H1 (cell line): ENCODE data around the gene DLEC1. TPM values are rescaled to one million over a fixed set of nuclear protein-coding genes. Genes with fewer than 3 reads are reported as not detected.

ENCODE experiments used
- CTCF ChIA-PET: fragments of 300-600 bp; sonication (Branson Sonifier 250); formaldehyde crosslinking; loops from one replicate; lab custom pipeline; 2021; ENCODE audit not compliant: partially characterized antibody; lab: Charles Lee
- POLR2A ChIA-PET: fragments of 300-600 bp; sonication (Branson Sonifier 250); formaldehyde crosslinking; loops from one replicate; lab custom pipeline; 2021; ENCODE audit warnings: inconsistent platforms; ENCODE audit not compliant: partially characterized antibody; lab: Charles Lee
- DNase-seq, 2 experiments: peaks; one replicate each; pipeline versions ENCODE4 v3.0.0 to v3.0.0-alpha.2; 2010 to 2022; ENCODE audit warnings: low spot score in 2 of 2, low read depth in 1 of 2, mixed read lengths in 1 of 2
- FAIRE-seq: peaks from 2 replicates; lab custom pipeline; 2011; peaks lifted over from hg19 to GRCh38; lab: Jason Lieb, UNC
- H2AFZ ChIP-seq: 2 replicates; pipeline ENCODE4 v1.8.1; 2012; ENCODE audit warnings: low read length, inconsistent platforms
- H2AK5ac ChIP-seq: 2 replicates; pipeline ENCODE4 v1.6.1; 2013; ENCODE audit warnings: low read depth, low read length
- H2BK120ac ChIP-seq: replicated peaks from 2 replicates; pipeline ENCODE3; 2013; ENCODE audit warnings: low read depth, low read length, inconsistent platforms
- H2BK12ac ChIP-seq: 2 replicates; pipeline ENCODE4 v1.6.1; 2013; ENCODE audit warnings: low read depth, low read length
- H2BK15ac ChIP-seq: 2 replicates; pipeline ENCODE4 v1.6.1; 2013; ENCODE audit warnings: low read length
- H2BK20ac ChIP-seq: 2 replicates; pipeline ENCODE4 v1.6.1; 2013; ENCODE audit warnings: low read length
- H2BK5ac ChIP-seq: 2 replicates; pipeline ENCODE4 v1.6.1; 2013; ENCODE audit warnings: low read depth, low read length
- H3K14ac ChIP-seq: 2 replicates; pipeline ENCODE4 v1.6.1; 2013; ENCODE audit warnings: inconsistent platforms; ENCODE audit not compliant: insufficient read length
- H3K18ac ChIP-seq: 2 replicates; pipeline ENCODE4 v1.6.1; 2013; ENCODE audit warnings: low read length; ENCODE audit errors: extremely low read depth
- H3K23ac ChIP-seq: 2 replicates; pipeline ENCODE4 v1.6.1; 2013; ENCODE audit warnings: inconsistent platforms; ENCODE audit not compliant: insufficient read length
- H3K23me2 ChIP-seq: 2 replicates; pipeline ENCODE4 v1.6.1; 2013; ENCODE audit warnings: low read depth, low read length
- H3K27ac ChIP-seq: 2 replicates; pipeline ENCODE4 v1.6.1; 2011; ENCODE audit warnings: low read depth, low read length, inconsistent platforms
- H3K27me3 ChIP-seq, 4 experiments: replicated peaks in 1 of 4; 1 replicate in 1 of 4; 2 replicates in 3 of 4; pipeline versions ENCODE4 v1.6.1 to v1.8.1; 2011 to 2013; ENCODE audit warnings: low read length in 3 of 4, mild to moderate bottlenecking in 3 of 4, inconsistent platforms in 2 of 4, mixed read lengths in 2 of 4, moderate library complexity in 1 of 4; ENCODE audit not compliant: control insufficient read depth in 3 of 4, insufficient read depth in 3 of 4; ENCODE audit errors: extremely low read depth in 1 of 4
- H3K36me3 ChIP-seq, 4 experiments: 2 replicates each; pipeline versions ENCODE4 v1.6.1 to v1.8.1; 2011 to 2013; ENCODE audit warnings: mild to moderate bottlenecking in 4 of 4, low read length in 3 of 4, moderate library complexity in 2 of 4, control low read depth in 1 of 4, inconsistent platforms in 1 of 4; ENCODE audit not compliant: insufficient read depth in 4 of 4, control insufficient read depth in 2 of 4
- H3K4ac ChIP-seq: replicated peaks from 2 replicates; pipeline ENCODE3; 2013; ENCODE audit warnings: low read length, low read depth, mixed read lengths, inconsistent platforms; ENCODE audit not compliant: insufficient read length
- H3K4me1 ChIP-seq, 4 experiments: replicated peaks in 1 of 4; 1 replicate in 1 of 4; 2 replicates in 3 of 4; pipeline versions ENCODE4 v1.6.1 to v1.8.1; 2011 to 2013; ENCODE audit warnings: low read length in 3 of 4, inconsistent platforms in 2 of 4, mixed read lengths in 1 of 4; ENCODE audit not compliant: insufficient read depth in 4 of 4, control insufficient read depth in 3 of 4
- H3K4me2 ChIP-seq, 2 experiments: 2 replicates each; pipeline versions ENCODE4 v1.6.1 to v1.8.1; 2011 to 2013; ENCODE audit warnings: low read depth in 2 of 2, low read length in 2 of 2, control low read depth in 1 of 2, inconsistent platforms in 1 of 2, mild to moderate bottlenecking in 1 of 2; ENCODE audit not compliant: insufficient read depth in 1 of 2
- H3K4me3 ChIP-seq, 4 experiments: fragments of 200-600, 300-600 bp in 1 of 4; sonication (generic), shearing (Covaris generic), sonication (Bioruptor Twin) in 1 of 4; 2 replicates each; pipeline versions ENCODE4 v1.5.1 to v1.8.1; 2011 to 2016; ENCODE audit warnings: low read length in 4 of 4, low read depth in 3 of 4, control low read depth in 2 of 4, inconsistent platforms in 2 of 4, mild to moderate bottlenecking in 2 of 4, mixed read lengths in 1 of 4, moderate library complexity in 1 of 4; ENCODE audit not compliant: insufficient read depth in 2 of 4; ENCODE audit errors: extremely low read depth in 1 of 4
- H3K56ac ChIP-seq: replicated peaks from 2 replicates; pipeline ENCODE3; 2013; ENCODE audit warnings: low read depth, mild to moderate bottlenecking, mixed read lengths, low read length, inconsistent platforms; ENCODE audit not compliant: insufficient read length
- H3K79me1 ChIP-seq: 2 replicates; pipeline ENCODE4 v1.6.1; 2013; ENCODE audit warnings: low read depth, low read length, control low read depth
- H3K79me2 ChIP-seq, 2 experiments: 2 replicates each; pipeline versions ENCODE4 v1.6.1 to v1.8.1; 2012 to 2013; ENCODE audit warnings: low read length in 2 of 2, mild to moderate bottlenecking in 2 of 2, inconsistent platforms in 1 of 2; ENCODE audit not compliant: insufficient read depth in 2 of 2, control insufficient read depth in 1 of 2
- H3K9ac ChIP-seq, 4 experiments: replicated peaks in 1 of 4; 1 replicate in 1 of 4; 2 replicates in 3 of 4; pipeline versions ENCODE4 v1.6.1 to v1.8.1; 2011 to 2013; ENCODE audit warnings: low read depth in 3 of 4, low read length in 3 of 4, control low read depth in 2 of 4, mild to moderate bottlenecking in 2 of 4, moderate library complexity in 2 of 4, inconsistent platforms in 1 of 4; ENCODE audit errors: extremely low read depth in 1 of 4
- H3K9me3 ChIP-seq, 2 experiments: 2 replicates each; pipeline versions ENCODE4 v1.6.1 to v1.8.1; 2012 to 2013; ENCODE audit warnings: mild to moderate bottlenecking in 2 of 2, moderate library complexity in 2 of 2, control low read depth in 1 of 2, inconsistent platforms in 1 of 2, low read depth in 1 of 2, low read length in 1 of 2, mixed read lengths in 1 of 2; ENCODE audit not compliant: insufficient read depth in 2 of 2
- H4K20me1 ChIP-seq, 2 experiments: replicated peaks in 1 of 2; 2 replicates each; pipeline versions ENCODE3 to v1.8.1; 2011 to 2013; ENCODE audit warnings: inconsistent platforms in 2 of 2, low read length in 2 of 2, mild to moderate bottlenecking in 1 of 2; ENCODE audit not compliant: insufficient read depth in 2 of 2, control insufficient read depth in 1 of 2
- H4K5ac ChIP-seq: 2 replicates; pipeline ENCODE4 v1.6.1; 2013; ENCODE audit warnings: low read length, low read depth, mixed read lengths, inconsistent platforms; ENCODE audit not compliant: insufficient read length
- H4K8ac ChIP-seq: 2 replicates; pipeline ENCODE4 v1.8.0; 2013; ENCODE audit warnings: mild to moderate bottlenecking, moderate library complexity, low read length, inconsistent platforms; ENCODE audit not compliant: insufficient read depth; ENCODE audit errors: extremely low read depth
- H4K91ac ChIP-seq: replicated peaks from 2 replicates; pipeline ENCODE3; 2013; ENCODE audit warnings: low read length, mixed read lengths, inconsistent platforms; ENCODE audit not compliant: insufficient read length
- ASH2L ChIP-seq: fragments of 200-600, 300-600 bp; sonication (generic); IDR thresholded peaks from one replicate; pipeline ENCODE4 v1.7.1; 2017; ENCODE audit warnings: low read length
- CEBPB ChIP-seq: IDR thresholded peaks from 2 replicates; pipeline ENCODE4 v1.6.1; 2012; ENCODE audit warnings: low read depth, low read length
- KDM4A ChIP-seq: IDR thresholded peaks from one replicate; pipeline ENCODE4 v1.7.1; 2012; ENCODE audit warnings: low read depth, mild to moderate bottlenecking, moderate library complexity, low read length, inconsistent platforms; ENCODE audit not compliant: severe bottlenecking
- WGBS, 2 experiments: shearing (Covaris generic) in 1 of 2; methylation state at CpG; one replicate each; pipeline versions ENCODE4 v1.1.6 to v1.1.7; 2013 to 2015; ENCODE audit warnings: low lambda C conversion rate in 2 of 2, mixed read lengths in 2 of 2, inconsistent platforms in 1 of 2, low coverage in 1 of 2, missing lambda C conversion rate in 1 of 2; ENCODE audit not compliant: insufficient replicate concordance in 2 of 2, insufficient coverage in 1 of 2, insufficient read length in 1 of 2; ENCODE audit errors: extremely low coverage in 1 of 2, missing lambda C conversion rate in 1 of 2; 5-methylcytosine and 5-hydroxymethylcytosine counted together
- polyA plus RNA-seq, 7 experiments: library from polyadenylated mRNA; depleted of rRNA in 3 of 7; stranded (reverse) in 5 of 7; unstranded in 2 of 7; fragments of >200 nt in 5 of 7; fragments of 200-250 nt in 2 of 7; gene quantifications; 1 replicate in 5 of 7; 2 replicates in 1 of 7; 4 replicates in 1 of 7; pipeline versions ENCODE4 v1.2.1 to v1.2.3, GENCODE V29; 2011 to 2013; ENCODE audit warnings: missing spikeins in 2 of 7, mixed read lengths in 2 of 7
- total RNA-seq: library from RNA; stranded (reverse); fragmentation: NEBNext Ultra II Directional; extraction: Animal tissue kit (Norgen Biotek cat#: 25700); gene quantifications from 2 replicates; pipeline ENCODE4 v1.2.1, GENCODE V29; 2021

Gene DLEC1
- total and polyA plus RNA-seq, 2 of the 8 experiments (the other 6 are each of a cell fraction or from before 2014, with no cell fraction given), result 0.26 to 0.76 TPM

DNA sequence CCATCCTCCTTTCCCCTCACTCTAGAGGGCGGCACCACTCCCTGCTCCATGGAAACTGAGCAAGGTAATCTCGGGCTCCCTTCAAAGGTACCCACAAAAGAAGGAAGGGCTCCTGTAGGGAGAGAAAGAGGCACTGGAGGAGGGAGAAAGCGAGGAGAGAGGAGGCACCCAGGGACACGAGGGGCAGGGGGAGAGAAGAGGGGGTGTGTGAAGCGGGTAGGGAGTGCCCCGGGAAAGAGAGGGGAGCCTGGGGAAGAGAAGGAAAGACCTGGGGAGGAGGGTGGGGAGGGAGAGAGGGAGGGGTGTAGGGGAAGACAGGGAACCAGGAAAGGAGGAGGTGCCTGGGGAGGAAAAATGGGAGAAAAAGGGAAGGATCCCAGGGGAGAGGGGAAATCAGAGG lies 47.9 kb upstream of the DLEC1 start:
- FAIRE-seq (no peak), DNase-seq (peak in 1 of 2 experiments; percentile 53)
- no peak overlapping the region for H2BK20ac ChIP-seq
- 23% methylated on average over 5 of the region's 6 CpGs; no CpG with 5 or more reads in 1 of the 2 experiments for WGBS, 2 experiments
- H2BK120ac ChIP-seq, result no peak overlapping the region
- H3K56ac ChIP-seq, result no peak overlapping the region
- 0 out of 2 replicates have a peak overlapping the region, but pooled peaks have one; percentile 50 for H2BK12ac ChIP-seq
- no peaks in the 10 kb centered on the region for H3K9me3 ChIP-seq
- no peak overlapping the region for H3K27ac ChIP-seq
- H3K23ac ChIP-seq, result no peak overlapping the region
- peaks cover 7% of the 10 kb centered on the region for H3K23me2 ChIP-seq
- H3K36me3 ChIP-seq, result no peaks in the 10 kb centered on the region
- H3K79me2 ChIP-seq, result no peaks in the 10 kb centered on the region
- no peak overlapping the region for H3K4ac ChIP-seq
- no peak overlapping the region for H2BK15ac ChIP-seq
- H3K27me3 ChIP-seq, result peaks cover 0 to 5% (median 1%) of the 10 kb centered on the region in 4 experiments; a peak in 4 of 7 replicates
- 0 out of 2 replicates have a peak overlapping the region, but pooled peaks have one; percentile 73 for H2AFZ ChIP-seq
- H3K4me2 ChIP-seq, result peak overlapping the region; percentile 54 to 68; a peak in 3 of 4 replicates
- H3K18ac ChIP-seq, result no peak overlapping the region
- H2BK5ac ChIP-seq, result no peak overlapping the region
- peak overlapping the region in 2 of 4 experiments; percentile 21 to 53; a peak in 4 of 8 replicates for H3K4me3 ChIP-seq
- no peaks in the 10 kb centered on the region for H4K20me1 ChIP-seq
- ChIA-PET POLR2A (no interaction called here), CTCF (interaction anchor here (1.1 to 9.0 kb wide), 4 partner anchors 10 to 18 kb away, joined by 5 to 134 read pairs (median 7); no protein-coding TSS in a partner anchor)
- H2AK5ac ChIP-seq, result no peak overlapping the region
- no peaks in the 10 kb centered on the region for H3K79me1 ChIP-seq
- no peak overlapping the region for H4K91ac ChIP-seq
- no peak overlapping the region for H4K8ac ChIP-seq
- peaks cover 0 to 13% (median 7%) of the 10 kb centered on the region in 4 experiments; a peak in 6 of 7 replicates for H3K4me1 ChIP-seq
- H3K9ac ChIP-seq, result no peak overlapping the region
- TF ChIP-seq CEBPB, result no peak
- peak; percentile 42 for TF ChIP-seq KDM4A
- TF ChIP-seq ASH2L, result peak; percentile 31
- TF ChIP-seq, all 59 proteins: peak for 2
- no peak overlapping the region for H4K5ac ChIP-seq
- H3K14ac ChIP-seq, result no peak overlapping the region
